NCI-H460 (cell line): ENCODE data around the gene SLC30A9. TPM values are rescaled to one million over a fixed set of nuclear protein-coding genes. Genes with fewer than 3 reads are reported as not detected.
A peak's percentile ranks its signal among the peaks of the same experiment; 100 is the strongest.

ENCODE experiments used
- DNase-seq: peaks from one replicate; pipeline ENCODE4 v3.0.0-alpha.2; 2016; ENCODE audit warnings: low read depth; ENCODE audit errors: extremely low read depth
- polyA plus RNA-seq: library from polyadenylated mRNA; depleted of rRNA; stranded (reverse); fragments of >200 nt; gene quantifications from 2 replicates; pipeline ENCODE4 v1.2.3, GENCODE V29; 2014; cell fraction: nucleus; rRNA removed
- total RNA-seq: library from RNA; depleted of rRNA; stranded (reverse); fragments of >200 nt; shearing (Covaris generic); gene quantifications from 2 replicates; pipeline ENCODE4 v1.2.3, GENCODE V29; 2014; rRNA removed

SLC30A9 gene
- 51.2 and 52.6 TPM in 2 replicates for total RNA-seq
- 45.9 and 57.9 TPM in 2 replicates for polyA plus RNA-seq

GRCh38 chr4:41990365-41991111 lies at the start of gene SLC30A9:
TSS of gene SLC30A9 (plus strand) at chr4:41990530. CDS start at chr4:41990652, 122 bp downstream.
- peak; percentile 92 for DNase-seq

DNA sequence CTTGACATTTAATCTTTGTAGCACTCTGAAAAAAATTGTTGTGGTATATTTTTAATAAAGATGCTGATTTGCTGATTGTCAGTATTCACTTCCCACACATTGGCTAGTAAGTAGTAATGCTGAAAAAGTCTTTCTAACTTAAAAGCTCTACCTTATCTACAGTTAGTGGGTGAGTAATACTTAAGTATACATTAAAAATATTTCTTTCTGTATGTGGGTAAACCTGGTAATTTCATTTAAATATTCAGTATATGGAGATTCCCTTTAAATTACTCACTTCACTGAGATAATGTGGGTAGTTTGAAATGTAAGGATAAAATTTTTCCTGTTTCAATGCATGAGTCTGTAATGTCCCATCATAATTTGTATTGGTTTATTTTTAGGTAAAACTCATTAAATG lies 49.5 kb upstream of the SLC30A9 start:
- no peak for DNase-seq

DNA sequence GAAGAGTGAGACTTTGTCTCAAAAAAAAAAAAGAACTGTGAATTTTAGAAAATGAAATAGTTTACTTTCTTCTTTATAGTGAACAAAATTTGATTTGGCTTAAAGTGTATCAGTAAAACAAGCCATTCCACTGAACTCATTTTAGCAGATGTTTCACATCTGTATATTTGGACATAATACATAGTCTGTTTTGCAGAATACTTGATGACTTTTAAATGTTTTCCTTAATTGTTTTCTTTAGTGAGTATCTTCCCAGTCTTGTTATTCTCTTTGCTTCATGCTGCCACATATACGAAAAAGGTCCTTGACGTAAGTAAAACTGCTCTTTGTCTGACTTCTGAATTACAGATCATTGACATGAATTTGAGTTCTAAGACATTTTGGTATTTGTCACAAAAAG lies 46.8 kb upstream of the SLC30A9 start:
- DNase-seq, result no peak

- no peak for DNase-seq
These were observed 46.2 kb upstream of the SLC30A9 start for GRCh38 chr4:41944089-41944488.

- DNase-seq, result no peak
These were observed 40.8 kb upstream of the SLC30A9 start for GRCh38 chr4:41949531-41949930.

DNA sequence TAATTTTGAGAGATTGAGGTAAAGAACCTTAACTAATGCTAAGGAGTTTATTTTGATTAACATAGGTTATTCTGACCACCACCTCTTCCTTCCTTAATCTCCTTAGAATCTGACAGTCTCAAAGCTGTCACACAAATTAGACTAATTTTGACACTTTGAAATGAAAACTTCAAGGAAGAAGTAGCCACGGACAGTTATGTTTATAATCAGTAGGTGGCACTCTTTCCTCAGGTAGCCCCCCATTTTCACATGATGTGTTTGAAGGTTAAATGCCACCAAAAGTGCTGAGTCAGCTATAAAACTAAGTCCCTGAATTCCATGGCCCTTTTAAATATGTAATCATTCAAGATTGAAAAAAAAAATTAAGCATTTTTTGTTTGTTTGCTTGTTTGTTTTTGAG lies 32.7 kb upstream of the SLC30A9 start:
- peak; percentile 26 for DNase-seq

DNA sequence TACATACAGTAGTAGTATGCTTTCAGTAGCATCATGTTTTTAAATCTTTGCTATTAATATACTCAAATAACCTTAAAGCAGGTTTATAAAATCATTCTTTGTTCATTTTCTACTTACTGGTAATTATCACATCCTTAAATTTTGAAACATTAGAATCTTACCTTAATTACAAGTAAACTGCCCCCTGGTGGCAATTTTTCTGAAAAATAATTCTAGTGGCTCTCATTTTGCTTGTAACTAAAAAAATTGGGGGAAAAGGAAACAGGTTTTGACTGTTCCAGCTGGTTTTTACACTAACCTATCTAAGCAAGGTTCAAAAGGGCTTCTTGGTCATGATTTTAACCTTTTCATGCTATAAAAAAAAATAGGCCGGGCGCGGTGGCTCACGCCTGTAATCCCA lies 27.2 kb upstream of the SLC30A9 start:
- DNase-seq, result peak; percentile 9

DNA sequence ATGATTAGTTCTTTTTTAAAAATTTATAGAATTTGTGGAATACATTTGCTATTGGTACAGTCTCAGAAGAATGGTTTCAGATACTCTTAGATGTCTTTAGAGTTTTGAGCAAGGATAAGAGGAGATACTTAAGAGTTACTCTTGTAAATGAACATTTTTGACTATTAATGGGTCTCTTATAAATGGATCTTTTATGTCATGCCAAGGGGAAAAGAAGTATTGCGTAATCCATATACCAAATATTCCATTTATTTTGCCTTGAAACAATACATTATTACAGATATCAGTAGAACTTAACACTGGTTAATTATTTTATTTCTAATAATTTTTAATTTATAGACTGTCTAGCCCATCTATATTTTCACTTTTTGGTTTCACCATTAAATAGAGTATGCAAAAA lies 25.9 kb upstream of the SLC30A9 start:
- DNase-seq, result no peak

DNA sequence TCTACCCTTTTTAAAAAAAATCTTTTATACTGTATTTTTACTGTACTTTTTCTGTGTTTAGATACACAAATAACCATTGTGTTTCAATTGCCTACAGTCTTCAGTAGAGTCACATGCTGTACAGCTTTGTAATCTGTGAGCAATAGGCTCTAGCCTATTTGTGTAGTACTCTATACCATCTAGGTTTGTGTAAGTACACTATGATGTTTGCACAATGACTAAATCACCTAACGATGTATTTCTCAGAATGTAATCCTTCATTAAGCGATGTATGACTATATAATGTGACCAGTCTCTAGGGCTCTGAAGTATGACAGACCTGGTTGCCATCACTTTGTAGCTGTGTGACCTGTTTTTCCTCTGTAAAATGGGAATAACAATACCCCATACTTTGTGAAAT lies 22.9 kb upstream of the SLC30A9 start:
- no peak for DNase-seq

DNA sequence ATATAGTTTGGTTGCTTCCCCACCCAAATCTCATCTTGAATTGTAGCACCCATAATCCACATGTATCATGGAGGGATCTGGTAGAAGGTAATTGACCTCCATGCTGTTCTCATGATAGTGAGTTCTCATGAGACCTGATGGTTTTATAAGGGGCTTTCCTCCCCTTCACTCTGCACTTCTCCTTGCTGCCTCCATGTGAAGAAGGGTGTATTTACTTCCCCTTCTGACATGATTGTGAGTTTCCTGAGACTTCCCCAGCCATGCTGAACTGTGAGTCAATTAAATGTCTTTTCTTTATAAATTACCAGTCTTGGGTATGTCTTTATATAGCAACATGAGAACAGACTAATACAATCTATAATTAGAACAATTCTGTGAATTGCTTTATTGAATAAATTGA lies 20.7 kb upstream of the SLC30A9 start:
- DNase-seq, result no peak

DNA sequence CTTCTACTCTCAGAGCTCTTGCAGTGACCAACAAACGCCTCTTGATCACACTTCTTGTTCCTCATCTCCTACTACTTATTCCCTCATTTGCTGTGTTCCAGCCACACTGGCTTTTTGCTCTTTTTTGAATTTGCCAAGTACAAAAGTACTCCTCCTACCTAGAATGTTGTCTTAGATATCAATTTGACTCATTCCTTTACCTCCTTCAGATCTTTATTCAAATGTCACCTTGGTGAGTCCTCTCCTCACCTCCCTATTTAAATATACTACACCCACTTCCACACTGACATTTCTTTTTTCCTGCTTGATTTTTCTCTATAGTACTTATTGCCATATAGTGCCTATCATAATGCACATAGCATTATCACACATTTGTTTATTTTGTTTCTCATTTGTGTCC lies 15.0 kb upstream of the SLC30A9 start:
- DNase-seq, result no peak

GRCh38 chr4:41976775-41977516 lies 13.4 kb upstream of the SLC30A9 start:
- no peak for DNase-seq

- DNase-seq, result no peak
These were observed 12.6 kb upstream of the SLC30A9 start for GRCh38 chr4:41977709-41978108.

DNA sequence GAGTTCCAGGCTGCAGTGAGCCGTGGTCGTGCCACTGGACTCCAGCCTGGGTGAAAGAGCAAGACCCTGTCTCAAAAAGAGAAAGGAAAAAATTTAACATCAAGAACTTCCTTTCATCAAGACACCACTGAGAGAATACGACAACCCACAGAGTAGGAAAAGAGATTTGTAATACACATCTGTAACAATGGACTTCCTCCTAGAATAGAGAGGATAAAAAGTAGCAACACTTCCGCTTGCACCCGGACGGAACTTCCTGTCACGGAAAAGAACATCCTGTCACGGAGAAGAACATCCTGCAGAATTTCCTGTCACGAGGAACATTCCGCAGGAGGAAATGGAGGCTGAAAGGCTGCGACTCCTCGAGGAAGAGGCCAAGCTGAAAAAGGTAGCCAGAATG lies 8.9 kb upstream of the SLC30A9 start, which contains the start of gene DCAF4L1:
Gene DCAF4L1 (plus strand): TSS at position 301 of the 400 bp plus-strand sequence. CDS start 37 bp downstream, at position 338.
- no peak for DNase-seq

- DNase-seq, result no peak
These were observed 7.6 kb upstream of the SLC30A9 start for GRCh38 chr4:41982716-41983115.

- DNase-seq, result no peak
These were observed 5.2 kb upstream of the SLC30A9 start for GRCh38 chr4:41985151-41985550.

DNA sequence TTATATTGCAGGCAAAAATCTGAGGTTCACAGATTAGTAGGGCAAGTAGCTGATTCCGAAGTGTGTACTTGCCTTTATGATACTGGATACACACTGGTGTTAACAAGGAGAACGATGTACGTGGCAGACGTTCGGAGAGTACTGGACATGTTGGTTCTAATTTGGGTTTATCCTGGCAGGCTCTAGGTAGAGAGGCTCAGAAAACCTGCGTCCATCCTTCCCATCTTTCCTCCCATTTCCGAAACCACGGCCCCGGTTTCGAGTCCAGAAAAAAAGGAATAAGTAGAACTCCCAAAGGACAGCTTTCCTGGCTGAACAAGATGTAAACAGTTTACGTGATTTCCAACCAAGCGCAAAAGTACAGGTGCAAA lies 351 bp upstream of the SLC30A9 start:
- no peak for DNase-seq

DNA sequence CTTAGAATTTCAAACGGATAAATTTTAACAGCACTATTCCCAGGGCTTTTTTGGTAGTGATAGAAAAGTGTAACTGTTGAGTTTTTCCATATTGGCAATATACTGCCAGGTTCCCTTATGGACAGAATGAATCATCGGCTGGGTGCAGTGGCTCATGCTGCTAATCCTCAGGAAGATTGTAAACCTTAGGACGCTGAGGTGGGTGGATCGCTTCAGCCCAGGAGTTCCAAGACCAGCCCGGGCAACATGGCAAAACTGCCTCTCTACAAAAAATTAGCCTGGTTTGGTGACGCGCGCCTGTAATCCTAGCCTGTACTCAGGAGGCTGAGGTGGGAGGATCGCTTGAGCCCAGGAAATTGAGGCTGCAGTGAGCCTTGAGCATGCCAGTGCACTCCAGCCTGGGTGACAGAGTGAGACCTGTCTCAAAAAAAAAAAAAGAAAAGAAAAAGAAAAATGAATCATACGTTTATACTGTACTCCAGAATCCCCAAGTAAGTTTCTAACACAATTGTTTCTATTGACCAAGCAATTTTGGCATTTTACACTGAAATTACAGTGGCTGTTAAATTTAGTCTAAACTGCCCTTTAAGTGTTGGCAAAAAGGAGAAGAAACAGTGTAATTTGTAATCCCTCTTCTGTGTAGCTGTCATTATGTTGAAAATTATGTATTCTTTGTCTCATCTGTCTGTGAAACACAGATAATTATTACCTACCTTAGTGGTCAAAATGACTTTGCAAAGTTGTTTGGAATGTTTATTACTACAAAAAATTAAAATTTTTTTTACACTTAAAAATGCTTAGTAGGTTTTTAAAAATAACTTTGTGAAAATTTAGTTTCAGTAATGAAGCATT lies 1.8 kb downstream of the SLC30A9 start:
- DNase-seq, result peak; percentile 11

DNA sequence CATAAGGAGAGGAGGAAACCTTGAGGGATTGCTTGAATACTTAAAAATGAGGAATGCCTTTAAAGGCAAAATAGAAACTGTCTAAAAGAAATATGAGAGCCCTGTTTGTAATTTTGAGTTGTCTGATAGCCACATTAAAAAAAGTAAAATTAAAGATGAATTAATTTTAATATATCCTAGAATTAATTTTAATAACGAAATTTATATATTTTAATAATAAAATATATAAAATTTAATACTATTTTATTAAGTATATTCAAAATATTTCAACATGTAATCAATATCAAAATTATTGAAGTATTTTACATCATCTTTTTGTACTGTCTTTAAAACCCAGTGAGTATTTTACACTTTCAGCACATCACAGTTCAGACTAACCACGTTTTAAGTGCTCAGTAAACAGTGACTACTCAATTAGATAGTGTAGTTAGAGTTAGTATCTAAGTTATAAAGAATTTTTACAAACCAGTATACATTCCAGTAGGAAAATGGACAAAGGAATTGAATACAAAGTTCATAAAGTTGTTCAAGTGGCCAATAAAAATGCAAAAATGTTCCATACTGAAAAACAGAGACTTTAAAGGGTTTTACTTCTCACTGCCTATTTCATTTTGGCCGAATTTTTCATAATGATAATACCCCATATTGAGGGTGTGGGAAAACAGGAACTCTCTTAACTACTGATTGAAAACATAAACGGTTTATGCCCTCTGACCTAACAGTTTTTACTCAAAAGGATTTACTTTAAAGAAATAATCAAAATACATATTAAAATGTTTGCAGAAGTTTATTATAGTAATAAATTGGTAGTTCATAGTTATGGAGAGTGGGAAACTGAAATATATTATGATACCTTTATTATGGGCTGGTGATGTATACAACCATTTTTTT lies 2.9 kb downstream of the SLC30A9 start:
- no peak for DNase-seq

GRCh38 chr4:41994461-41994985 lies 4.2 kb downstream of the SLC30A9 start:
- no peak for DNase-seq
